Esophagus muscularis mucosa (tissue), 4 donors: ENCODE data around the gene TCEAL5. TPM values are rescaled to one million over a fixed set of nuclear protein-coding genes. Genes with fewer than 3 reads are reported as not detected.
"Not testable (repeated sequence)": the region's sequence is repeated elsewhere in the genome, so short reads cannot be mapped to it uniquely, and the experiment has no call there.

Experiments used
- DNase-seq: peaks from one replicate; pipeline ENCODE4 v3.0.0-alpha.2; 2017; ENCODE audit errors: extremely low spot score
- H3K27ac ChIP-seq, 4 donors: fragments of 200-600 bp; sonication (generic); replicated peaks in 1 of 4; 1 replicate in 3 of 4; 2 replicates in 1 of 4; pipeline ENCODE4 v1.5.1; 2016 to 2019; ENCODE audit warnings: mild to moderate bottlenecking in 1 of 4
- H3K27me3 ChIP-seq, 4 donors: fragments of 200-600 bp; sonication (generic); one replicate each; pipeline versions ENCODE4 v1.5.1 to v1.6.0; 2016 to 2019
- H3K36me3 ChIP-seq, 4 donors: fragments of 200-600 bp; sonication (generic); one replicate each; pipeline ENCODE4 v1.5.1; 2016 to 2019
- H3K4me1 ChIP-seq, 4 donors: fragments of 200-600 bp; sonication (generic); one replicate each; pipeline ENCODE4 v1.5.1; 2016 to 2019
- H3K4me3 ChIP-seq, 4 donors: fragments of 200-600 bp; sonication (generic); 1 replicate in 2 of 4; 2 replicates in 2 of 4; pipeline ENCODE4 v1.5.1; 2016 to 2019; ENCODE audit warnings: mild to moderate bottlenecking in 4 of 4, moderate library complexity in 1 of 4
- H3K9me3 ChIP-seq, 4 donors: fragments of 200-600 bp; sonication (generic); 1 replicate in 3 of 4; 2 replicates in 1 of 4; pipeline ENCODE4 v1.5.1; 2016 to 2019
- CTCF ChIP-seq, 3 experiments: fragments of 200-600 bp in 2 of 3; fragments of 450-650 bp in 1 of 3; sonication (generic) in 2 of 3; IDR thresholded peaks; one replicate each; pipeline ENCODE4 v1.5.1; 2017 to 2019; ENCODE audit warnings: antibody characterized with exemption in 3 of 3, mild to moderate bottlenecking in 2 of 3, moderate library complexity in 1 of 3
- EP300 ChIP-seq: sonication (generic); formaldehyde crosslinking; IDR thresholded peaks from one replicate; pipeline ENCODE4 v1.6.1; 2017; ENCODE audit warnings: antibody characterized with exemption
- POLR2A ChIP-seq: fragments of 450-650 bp; IDR thresholded peaks from one replicate; pipeline ENCODE4 v1.6.1; 2017; ENCODE audit warnings: antibody characterized with exemption, moderate library complexity, mild to moderate bottlenecking, low read depth
- POLR2AphosphoS5 ChIP-seq, 2 donors: sonication (generic); formaldehyde crosslinking; IDR thresholded peaks; one replicate each; pipeline ENCODE4 v1.6.1; 2017; ENCODE audit warnings: antibody characterized with exemption in 2 of 2
- WGBS: methylation state at CpG from one replicate; pipeline ENCODE4 v1.1.5; 2018; 5-methylcytosine and 5-hydroxymethylcytosine counted together
- intact Hi-C: fragments of 100-400 bp; cut with DNase I; formaldehyde crosslinking; loops from one replicate; pipeline ENCODE4 v1.15.1; 2023
- total RNA-seq, 4 donors: library from RNA; depleted of rRNA; stranded (reverse); fragments of >200 nt; gene quantifications; one replicate each; pipeline versions ENCODE4 v1.1.0 to v1.2.1, GENCODE V29; 2016

The TCEAL5 gene
- total RNA-seq, 4 donors from 2014 or later = 0.33 to 1.0 (median 0.97) TPM; not detected in 1

GRCh38 chrX:103234869-103235268 is 41.7 kb downstream of the TCEAL5 start:
- no peak for DNase-seq
- Histone ChIP-seq H3K4me1 (no peaks in the 10 kb centered on the region), H3K4me3 (no peak overlapping the region), H3K9me3 (no peaks in the 10 kb centered on the region), H3K27ac (no peak overlapping the region), H3K36me3 (no peaks in the 10 kb centered on the region), H3K27me3 (no peaks in the 10 kb centered on the region)
- TF ChIP-seq EP300 (no peak), POLR2AphosphoS5 (IDR thresholded peaks at IDR 0.05) (no peak), CTCF (IDR thresholded peaks at IDR 0.05) (no peak), POLR2A (no peak)
- WGBS = 65% methylated on average over 1 of the region's 1 CpG
- intact Hi-C loops = no loop called here

GRCh38 chrX:103233263-103233662 is 43.3 kb downstream of the TCEAL5 start:
- Histone ChIP-seq H3K27ac (no peak overlapping the region), H3K4me1 (no peaks in the 10 kb centered on the region), H3K36me3 (no peaks in the 10 kb centered on the region), H3K27me3 (no peaks in the 10 kb centered on the region), H3K9me3 (no peaks in the 10 kb centered on the region), H3K4me3 (no peak overlapping the region)
- DNase-seq = no peak
- intact Hi-C loops = no loop called here
- whole genome bisulfite sequencing = 68% methylated on average over 2 of the region's 2 CpGs
- no peak for TF ChIP-seq POLR2A
- no peak for TF ChIP-seq EP300
- TF ChIP-seq CTCF (IDR thresholded peaks at IDR 0.05) = no peak
- no peak for TF ChIP-seq POLR2AphosphoS5 (IDR thresholded peaks at IDR 0.05)

- DNase-seq, H3K27me3 ChIP-seq, intact Hi-C loops, H3K4me3 ChIP-seq, H3K9me3 ChIP-seq, H3K4me1 ChIP-seq, H3K36me3 ChIP-seq, H3K27ac ChIP-seq: not testable (repeated sequence)
- WGBS = 83% methylated on average over 4 of the region's 4 CpGs
These were observed 50.6 kb downstream of the TCEAL5 start for GRCh38 chrX:103225918-103226317.

Other genes with a start within 250 kb of the TCEAL5 start
- 1 to 10 TPM in 3 of 4 donors, under 1 TPM in 1; 0.83 to 7.6 (median 2.5) TPM for gene BEX1, start 212.6 kb downstream of the TCEAL5 start, total RNA-seq
- gene NXF3, start 183.6 kb downstream of the TCEAL5 start, total RNA-seq = under 1 TPM in 2 of 4 donors, not detected in 2; 0.11 to 0.91 TPM
- gene BEX4, start 61.6 kb downstream of the TCEAL5 start, total RNA-seq = 10 to 100 TPM; 31.1 to 66.8 (median 49.0) TPM
- gene TCEAL8, start 21.6 kb downstream of the TCEAL5 start, total RNA-seq = 10 to 100 TPM; 49.7 to 56.9 (median 54.2) TPM
- 10 to 100 TPM in 1 of 4 donors, 1 to 10 TPM in 3; 2.1 to 10.6 (median 5.6) TPM for gene BEX2, start 34.2 kb upstream of the TCEAL5 start, total RNA-seq
- gene TCEAL7, start 53.5 kb upstream of the TCEAL5 start, total RNA-seq = 10 to 100 TPM in 3 of 4 donors, 1 to 10 TPM in 1; 8.2 to 12.9 (median 10.6) TPM
- 10 to 100 TPM; 47.3 to 69.3 (median 52.9) TPM for gene TCEAL9, start 79.8 kb upstream of the TCEAL5 start, total RNA-seq
- gene BEX3, start 99.8 kb upstream of the TCEAL5 start, total RNA-seq = 100 to 1,000 TPM; 119 to 137 (median 130) TPM
- 10 to 100 TPM in 1 of 4 donors, 1 to 10 TPM in 3; 4.5 to 13.2 (median 9.5) TPM for gene RAB40A, start 242.7 kb upstream of the TCEAL5 start, total RNA-seq